Panc1 (cell line): ENCODE measurements around the gene EDAR. TPM values are rescaled to one million over a fixed set of nuclear protein-coding genes. Genes with fewer than 3 reads are reported as not detected.

Experiments
- ATAC-seq: fragments of 200-7000 bp; cut with Tn5 transposase; 2 replicates; pipeline ENCODE4 v1.9.1; 2020; ENCODE audit warnings: mild to moderate bottlenecking, moderate library complexity
- BruUV-seq: library from RNA; stranded (reverse); fragments of 400-500 nt; replicated peaks from 2 replicates; lab custom pipeline; 2021; lab: Mats Ljungman, UMichigan
- CTCF ChIA-PET: fragments of 300-600 bp; sonication (Branson Sonifier 250); formaldehyde crosslinking; loops from one replicate; lab custom pipeline; 2022; ENCODE audit warnings: antibody characterized with exemption; lab: Charles Lee
- POLR2A ChIA-PET: fragments of 300-600 bp; sonication (Branson Sonifier 250); formaldehyde crosslinking; loops from one replicate; lab custom pipeline; 2022; ENCODE audit warnings: antibody characterized with exemption; lab: Charles Lee
- DNase-seq: peaks from one replicate; pipeline ENCODE4 v3.0.0-alpha.2; 2010; ENCODE audit warnings: low read depth, low spot score
- H3K27ac ChIP-seq: 2 replicates; pipeline ENCODE4 v1.5.1; 2011; ENCODE audit warnings: mild to moderate bottlenecking, low read length, inconsistent platforms
- H3K27me3 ChIP-seq: fragments of 200-500 bp; sonication (Bioruptor generic); 2 replicates; pipeline ENCODE4 v1.6.0; 2014; ENCODE audit warnings: low read length, inconsistent platforms; ENCODE audit not compliant: control insufficient read depth, insufficient read depth
- H3K36me3 ChIP-seq: fragments of 200-500 bp; sonication (Bioruptor generic); 2 replicates; pipeline ENCODE4 v1.5.1; 2014; ENCODE audit warnings: inconsistent platforms, mild to moderate bottlenecking, low read length, moderate library complexity; ENCODE audit not compliant: control insufficient read depth, insufficient read depth
- H3K4me1 ChIP-seq: 2 replicates; pipeline ENCODE4 v1.5.1; 2011; ENCODE audit warnings: inconsistent platforms, mild to moderate bottlenecking, low read length, moderate library complexity; ENCODE audit not compliant: control insufficient read depth, insufficient read depth
- H3K4me3 ChIP-seq, 2 experiments: 2 replicates each; pipeline ENCODE4 v1.5.1; 2011 to 2012; ENCODE audit warnings: low read depth in 2 of 2, low read length in 2 of 2, mild to moderate bottlenecking in 2 of 2, inconsistent platforms in 1 of 2, moderate library complexity in 1 of 2
- H3K9me3 ChIP-seq: fragments of 200-500 bp; sonication (Bioruptor generic); 2 replicates; pipeline ENCODE4 v1.5.1; 2014; ENCODE audit warnings: low read depth, mild to moderate bottlenecking, inconsistent platforms, low read length, moderate library complexity; ENCODE audit not compliant: control insufficient read depth, insufficient read depth
- POLR2AphosphoS5 ChIP-seq: IDR thresholded peaks from 2 replicates; pipeline ENCODE4 v1.6.1; 2012; ENCODE audit warnings: mild to moderate bottlenecking, low read depth, low read length, moderate library complexity
- REST ChIP-seq, 2 experiments: IDR thresholded peaks; 2 replicates each; pipeline ENCODE4 v1.6.1; 2011 to 2012; ENCODE audit warnings: low read depth in 2 of 2, control low read depth in 1 of 2, low read length in 1 of 2, mild to moderate bottlenecking in 1 of 2, moderate library complexity in 1 of 2; ENCODE audit not compliant: insufficient read depth in 1 of 2
- SIN3A ChIP-seq: IDR thresholded peaks from 2 replicates; pipeline ENCODE4 v1.6.1; 2012; ENCODE audit warnings: low read depth, mild to moderate bottlenecking, low read length, moderate library complexity, borderline replicate concordance; ENCODE audit not compliant: insufficient read depth
- TCF7L2 ChIP-seq: IDR thresholded peaks from 2 replicates; pipeline ENCODE4 v1.6.1; 2011; ENCODE audit warnings: mild to moderate bottlenecking, low read depth, low read length, inconsistent platforms
- in situ Hi-C: cut with HindIII; loops from 2 replicates; pipeline ENCODE4 v1.10.0; 2016; ENCODE audit warnings: low sequenced_read_pairs, low pct_unique_long_range_greater_than_20kb
- intact Hi-C: fragments of 100-400 bp; cut with micrococcal nuclease; formaldehyde crosslinking; loops from one replicate; pipeline ENCODE4 v1.10.0; 2022; ENCODE audit not compliant: unreplicated experiment
- total RNA-seq: library from RNA; stranded (reverse); gene quantifications from one replicate; pipeline ENCODE4 v1.2.1, GENCODE V29; 2021; ENCODE audit not compliant: unreplicated experiment
- TF ChIP-seq, protein P1 (sequence below): fragments of 450-650 bp; IDR thresholded peaks from 2 replicates; pipeline ENCODE4 v1.5.1; 2017; ENCODE audit warnings: mild to moderate bottlenecking

The EDAR gene
- total RNA-seq, 1 experiment from 2014 or later = not detected

DNA sequence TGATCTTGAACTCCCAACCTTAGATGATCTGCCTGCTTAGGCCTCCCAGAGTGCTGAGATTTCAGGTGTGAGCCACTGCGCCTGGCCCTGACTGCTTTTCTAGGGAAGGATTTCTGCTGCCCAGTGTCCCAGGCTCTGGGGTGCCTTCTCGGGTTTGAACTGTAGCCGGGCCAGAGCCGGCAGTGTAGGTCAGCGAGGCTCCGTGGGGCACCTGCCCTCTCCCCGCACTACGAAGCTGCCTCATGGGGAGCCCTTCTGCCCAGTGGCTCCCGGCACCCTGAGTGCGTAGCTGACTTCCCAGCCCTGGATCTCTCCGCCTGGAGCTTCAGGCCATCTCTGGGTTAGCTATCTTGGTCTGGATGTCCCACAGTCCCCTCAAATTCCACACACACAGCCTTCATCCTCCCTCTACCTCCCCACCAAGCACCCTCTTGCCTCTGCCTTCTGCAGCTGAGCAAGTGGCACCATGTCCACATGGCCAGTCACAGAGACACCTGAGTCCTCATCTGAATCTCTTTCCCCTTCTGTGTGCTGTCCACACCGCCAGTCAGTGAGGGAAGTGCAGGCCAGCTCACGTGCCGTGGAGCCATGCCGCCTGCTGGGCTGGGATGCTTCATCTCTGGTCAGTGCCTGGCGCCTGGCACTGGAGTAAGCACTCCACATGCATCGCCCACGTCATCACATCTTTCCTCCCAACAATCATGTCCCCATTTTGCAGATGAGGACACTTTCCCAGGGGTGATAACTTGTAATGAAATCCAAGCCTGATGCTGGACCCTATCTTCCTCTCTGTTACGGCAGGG lies 69.2 kb downstream of the EDAR start:
- in situ Hi-C loops (no loop called here), intact Hi-C loops (no loop called here)

GRCh38 chr2:108918941-108919341 lies 70.1 kb downstream of the EDAR start:
- Histone ChIP-seq H3K4me1 (no peaks in the 10 kb centered on the region), H3K4me3 (no peak overlapping the region), H3K27ac (no peak overlapping the region), H3K36me3 (no peaks in the 10 kb centered on the region), H3K27me3 (no peaks in the 10 kb centered on the region), H3K9me3 (no peaks in the 10 kb centered on the region)
- ATAC-seq (no peak), DNase-seq (no peak)
- intact Hi-C loops (no loop called here), in situ Hi-C loops (no loop called here)
- TF ChIP-seq SIN3A (no peak), POLR2AphosphoS5 (no peak), REST (IDR thresholded peaks at IDR 0.05; ENCODE audit: insufficient read depth in 1 of 2, low read depth in 2 of 2, low read length in 1 of 2) (no peak), TCF7L2 (no peak)
- TF ChIP-seq, protein P1, sequence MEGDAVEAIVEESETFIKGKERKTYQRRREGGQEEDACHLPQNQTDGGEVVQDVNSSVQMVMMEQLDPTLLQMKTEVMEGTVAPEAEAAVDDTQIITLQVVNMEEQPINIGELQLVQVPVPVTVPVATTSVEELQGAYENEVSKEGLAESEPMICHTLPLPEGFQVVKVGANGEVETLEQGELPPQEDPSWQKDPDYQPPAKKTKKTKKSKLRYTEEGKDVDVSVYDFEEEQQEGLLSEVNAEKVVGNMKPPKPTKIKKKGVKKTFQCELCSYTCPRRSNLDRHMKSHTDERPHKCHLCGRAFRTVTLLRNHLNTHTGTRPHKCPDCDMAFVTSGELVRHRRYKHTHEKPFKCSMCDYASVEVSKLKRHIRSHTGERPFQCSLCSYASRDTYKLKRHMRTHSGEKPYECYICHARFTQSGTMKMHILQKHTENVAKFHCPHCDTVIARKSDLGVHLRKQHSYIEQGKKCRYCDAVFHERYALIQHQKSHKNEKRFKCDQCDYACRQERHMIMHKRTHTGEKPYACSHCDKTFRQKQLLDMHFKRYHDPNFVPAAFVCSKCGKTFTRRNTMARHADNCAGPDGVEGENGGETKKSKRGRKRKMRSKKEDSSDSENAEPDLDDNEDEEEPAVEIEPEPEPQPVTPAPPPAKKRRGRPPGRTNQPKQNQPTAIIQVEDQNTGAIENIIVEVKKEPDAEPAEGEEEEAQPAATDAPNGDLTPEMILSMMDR = no peak
- ChIA-PET CTCF (no interaction called here), POLR2A (interaction anchor here (0.6 kb wide), 1 partner anchor 183 kb away, joined by 3 read pairs; no protein-coding TSS in a partner anchor)
- BruUV-seq = no TSS peak

More for the DNA sequence above, 69.2 kb downstream of the EDAR start:
- Histone ChIP-seq H3K4me1 (no peaks in the 10 kb centered on the region), H3K27ac (no peak overlapping the region), H3K36me3 (no peaks in the 10 kb centered on the region), H3K4me3 (no peak overlapping the region), H3K9me3 (no peaks in the 10 kb centered on the region), H3K27me3 (no peaks in the 10 kb centered on the region)
- POLR2A ChIA-PET = no interaction called here
- DNase-seq (no peak), ATAC-seq (no peak)
- TF ChIP-seq POLR2AphosphoS5 (no peak), SIN3A (no peak), TCF7L2 (no peak), REST (IDR thresholded peaks at IDR 0.05; ENCODE audit: insufficient read depth in 1 of 2, low read depth in 2 of 2, low read length in 1 of 2) (no peak)
- TF ChIP-seq, protein P1 = no peak
- CTCF ChIA-PET = no interaction called here
- BruUV-seq = no TSS peak
